ENCODE results near the gene COASY. TPM values are rescaled to one million over a fixed set of nuclear protein-coding genes. Genes with fewer than 3 reads are reported as not detected.
A peak's percentile ranks its signal among the peaks of the same experiment; 100 is the strongest.
"Not testable (repeated sequence)": the region's sequence is repeated elsewhere in the genome, so short reads cannot be mapped to it uniquely, and the experiment has no call there.

COASY gene
- total RNA-seq, 1 experiment from 2014 or later = 138 TPM

DNA sequence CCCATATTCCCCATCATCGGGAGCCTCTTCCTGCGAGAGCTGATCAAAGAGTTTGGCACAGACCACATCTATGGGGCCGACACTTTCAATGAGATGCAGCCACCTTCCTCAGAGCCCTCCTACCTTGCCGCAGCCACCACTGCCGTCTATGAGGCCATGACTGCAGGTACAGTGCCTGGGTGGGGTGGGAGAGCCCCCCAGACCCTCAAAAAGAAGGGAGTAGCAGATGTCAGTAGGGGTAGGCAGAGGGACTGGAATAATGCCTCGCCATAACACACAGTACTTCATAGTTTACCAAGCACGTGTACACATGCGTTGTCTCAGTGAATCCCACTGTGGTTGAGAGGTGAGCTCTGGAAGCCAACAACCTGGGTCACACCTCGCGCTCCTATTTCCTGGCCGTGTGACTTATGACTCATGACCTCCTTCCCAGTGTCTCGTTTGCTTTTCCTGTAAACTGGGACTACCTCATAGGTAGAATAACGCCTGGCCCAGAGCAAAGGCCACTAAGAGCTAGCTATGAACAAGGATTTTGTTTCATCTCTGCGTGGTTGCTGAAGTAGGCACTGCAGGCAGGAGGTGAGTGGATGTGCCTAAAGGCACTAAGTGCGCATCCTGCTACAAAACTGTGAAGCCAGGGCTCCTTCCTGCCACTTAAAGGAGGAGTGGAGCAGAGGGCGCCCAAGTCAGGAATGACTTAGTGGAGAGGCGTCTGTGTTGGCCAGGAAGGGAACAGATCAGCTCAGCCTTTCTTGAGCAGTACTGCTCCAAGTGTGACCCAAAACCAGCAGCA, 20.7 kb upstream of the COASY start:
- Histone ChIP-seq H3K36me3 (ENCODE audit: control insufficient read depth, insufficient read depth, low read length) (peaks cover 1% of the 10 kb centered on the region; the same call in 1 of the 2 replicates), H3K4me3 (ENCODE audit: low read depth, low read length) (no peak overlapping the region), H3K4me1 (peaks cover 27% of the 10 kb centered on the region), H3K27me3 (replicated peaks; ENCODE audit: control insufficient read depth, insufficient read depth, low read length) (no peaks in the 10 kb centered on the region), H3K9me3 (no peaks in the 10 kb centered on the region)
- TF ChIP-seq, protein P1, sequence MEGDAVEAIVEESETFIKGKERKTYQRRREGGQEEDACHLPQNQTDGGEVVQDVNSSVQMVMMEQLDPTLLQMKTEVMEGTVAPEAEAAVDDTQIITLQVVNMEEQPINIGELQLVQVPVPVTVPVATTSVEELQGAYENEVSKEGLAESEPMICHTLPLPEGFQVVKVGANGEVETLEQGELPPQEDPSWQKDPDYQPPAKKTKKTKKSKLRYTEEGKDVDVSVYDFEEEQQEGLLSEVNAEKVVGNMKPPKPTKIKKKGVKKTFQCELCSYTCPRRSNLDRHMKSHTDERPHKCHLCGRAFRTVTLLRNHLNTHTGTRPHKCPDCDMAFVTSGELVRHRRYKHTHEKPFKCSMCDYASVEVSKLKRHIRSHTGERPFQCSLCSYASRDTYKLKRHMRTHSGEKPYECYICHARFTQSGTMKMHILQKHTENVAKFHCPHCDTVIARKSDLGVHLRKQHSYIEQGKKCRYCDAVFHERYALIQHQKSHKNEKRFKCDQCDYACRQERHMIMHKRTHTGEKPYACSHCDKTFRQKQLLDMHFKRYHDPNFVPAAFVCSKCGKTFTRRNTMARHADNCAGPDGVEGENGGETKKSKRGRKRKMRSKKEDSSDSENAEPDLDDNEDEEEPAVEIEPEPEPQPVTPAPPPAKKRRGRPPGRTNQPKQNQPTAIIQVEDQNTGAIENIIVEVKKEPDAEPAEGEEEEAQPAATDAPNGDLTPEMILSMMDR (IDR thresholded peaks at IDR 0.05; ENCODE audit: insufficient read depth in 1 of 2, low read depth in 1 of 2, low read length in 1 of 2, severe bottlenecking in 1 of 2, unreplicated experiment in 1 of 2) = no peak
- peak in 1 of 2 experiments; percentile 73 for DNase-seq
- peak overlapping the region; percentile 45 for H3K4me3 Mint-ChIP-seq (ENCODE audit: unreplicated experiment)
- intact Hi-C loops (cut with micrococcal nuclease; ENCODE audit: unreplicated experiment) = no loop called here
- no peaks in the 10 kb centered on the region for H3K27me3 Mint-ChIP-seq (ENCODE audit: insufficient read depth, unreplicated experiment)
- no peaks in the 10 kb centered on the region for H3K9me3 Mint-ChIP-seq (ENCODE audit: unreplicated experiment)
- BruUV-seq (replicated peaks) = no TSS peak
- peaks cover 14% of the 10 kb centered on the region for H3K4me1 Mint-ChIP-seq (ENCODE audit: low read depth, unreplicated experiment)
- H3K27ac Mint-ChIP-seq (ENCODE audit: unreplicated experiment) = peak overlapping the region; percentile 74
- peaks cover 46% of the 10 kb centered on the region for H3K36me3 Mint-ChIP-seq (ENCODE audit: insufficient read depth, unreplicated experiment)
- ChIA-PET POLR2A (interaction anchor here (0.6 to 1.0 kb wide), 3 partner anchors 9 to 21 kb away, joined by 3 to 5 read pairs (median 3); no protein-coding TSS in a partner anchor), CTCF (interaction anchor here (0.6 to 2.0 kb wide), 7 partner anchors 13 to 1474 kb away, joined by 3 to 9 read pairs (median 5); partner anchors contain the start of gene PSMC3IP)

DNA sequence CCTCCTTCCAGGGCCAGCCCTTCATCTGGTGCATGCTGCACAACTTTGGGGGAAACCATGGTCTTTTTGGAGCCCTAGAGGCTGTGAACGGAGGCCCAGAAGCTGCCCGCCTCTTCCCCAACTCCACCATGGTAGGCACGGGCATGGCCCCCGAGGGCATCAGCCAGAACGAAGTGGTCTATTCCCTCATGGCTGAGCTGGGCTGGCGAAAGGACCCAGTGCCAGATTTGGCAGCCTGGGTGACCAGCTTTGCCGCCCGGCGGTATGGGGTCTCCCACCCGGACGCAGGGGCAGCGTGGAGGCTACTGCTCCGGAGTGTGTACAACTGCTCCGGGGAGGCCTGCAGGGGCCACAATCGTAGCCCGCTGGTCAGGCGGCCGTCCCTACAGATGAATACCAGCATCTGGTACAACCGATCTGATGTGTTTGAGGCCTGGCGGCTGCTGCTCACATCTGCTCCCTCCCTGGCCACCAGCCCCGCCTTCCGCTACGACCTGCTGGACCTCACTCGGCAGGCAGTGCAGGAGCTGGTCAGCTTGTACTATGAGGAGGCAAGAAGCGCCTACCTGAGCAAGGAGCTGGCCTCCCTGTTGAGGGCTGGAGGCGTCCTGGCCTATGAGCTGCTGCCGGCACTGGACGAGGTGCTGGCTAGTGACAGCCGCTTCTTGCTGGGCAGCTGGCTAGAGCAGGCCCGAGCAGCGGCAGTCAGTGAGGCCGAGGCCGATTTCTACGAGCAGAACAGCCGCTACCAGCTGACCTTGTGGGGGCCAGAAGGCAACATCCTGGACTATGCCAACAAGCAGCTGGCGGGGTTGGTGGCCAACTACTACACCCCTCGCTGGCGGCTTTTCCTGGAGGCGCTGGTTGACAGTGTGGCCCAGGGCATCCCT, 18.5 kb upstream of the COASY start:
- ChIA-PET CTCF (no interaction called here), POLR2A (interaction anchor here (0.8 kb wide), 1 partner anchor 12 kb away, joined by 4 read pairs; no protein-coding TSS in a partner anchor)
- BruUV-seq (replicated peaks) = no TSS peak
- no peak overlapping the region for H3K4me3 ChIP-seq (ENCODE audit: low read depth, low read length)
- H3K27ac Mint-ChIP-seq (ENCODE audit: unreplicated experiment) = peak overlapping the region; percentile 45
- no peaks in the 10 kb centered on the region for H3K27me3 Mint-ChIP-seq (ENCODE audit: insufficient read depth, unreplicated experiment)
- H3K4me1 Mint-ChIP-seq (ENCODE audit: low read depth, unreplicated experiment) = peaks cover 14% of the 10 kb centered on the region
- H3K36me3 ChIP-seq (ENCODE audit: control insufficient read depth, insufficient read depth, low read length) = peaks cover 1% of the 10 kb centered on the region; the same call in 1 of the 2 replicates
- peaks cover 20% of the 10 kb centered on the region for H3K4me1 ChIP-seq
- H3K9me3 ChIP-seq = no peaks in the 10 kb centered on the region
- intact Hi-C loops (cut with micrococcal nuclease; ENCODE audit: unreplicated experiment) = no loop called here
- peaks cover 68% of the 10 kb centered on the region for H3K36me3 Mint-ChIP-seq (ENCODE audit: insufficient read depth, unreplicated experiment)
- no peaks in the 10 kb centered on the region for H3K27me3 ChIP-seq (replicated peaks; ENCODE audit: control insufficient read depth, insufficient read depth, low read length)
- H3K9me3 Mint-ChIP-seq (ENCODE audit: unreplicated experiment) = no peaks in the 10 kb centered on the region
- TF ChIP-seq, protein P1 (IDR thresholded peaks at IDR 0.05; ENCODE audit: insufficient read depth in 1 of 2, low read depth in 1 of 2, low read length in 1 of 2, severe bottlenecking in 1 of 2, unreplicated experiment in 1 of 2) = no peak
- DNase-seq = no peak
- no peak overlapping the region for H3K4me3 Mint-ChIP-seq (ENCODE audit: unreplicated experiment)

DNA sequence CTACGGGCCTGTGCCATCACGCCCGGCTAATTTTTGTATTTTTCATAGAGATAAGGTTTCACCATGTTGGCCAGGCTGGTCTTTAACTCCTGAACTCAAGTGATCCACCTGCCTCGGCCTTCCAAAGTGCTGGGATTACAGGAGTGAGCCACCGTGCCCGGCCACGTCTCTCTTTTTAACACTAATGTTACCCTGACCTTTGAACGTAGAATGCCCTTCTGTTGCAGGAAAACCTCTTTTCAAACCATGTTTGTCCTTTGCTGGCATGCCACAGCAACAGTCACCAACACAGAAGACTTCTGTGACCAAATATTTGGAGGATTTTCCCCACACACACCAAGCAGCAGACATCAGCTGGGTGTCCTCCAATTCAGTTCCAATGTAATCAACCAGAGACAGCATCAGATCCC, 17.1 kb upstream of the COASY start:
- intact Hi-C loops (cut with micrococcal nuclease; ENCODE audit: unreplicated experiment) = no loop called here
- ChIA-PET CTCF (no interaction called here), POLR2A (interaction anchor here (1.3 kb wide), 2 partner anchors 8 to 9 kb away, joined by 3 to 4 read pairs; partner anchors contain the start of gene NAGLU)
- H3K9me3 ChIP-seq = no peaks in the 10 kb centered on the region
- TF ChIP-seq, protein P1 (IDR thresholded peaks at IDR 0.05; ENCODE audit: insufficient read depth in 1 of 2, low read depth in 1 of 2, low read length in 1 of 2, severe bottlenecking in 1 of 2, unreplicated experiment in 1 of 2) = no peak
- Mint-ChIP-seq H3K4me1 (ENCODE audit: low read depth, unreplicated experiment) (peaks cover 14% of the 10 kb centered on the region), H3K27ac (ENCODE audit: unreplicated experiment) (peak overlapping the region; percentile 45), H3K9me3 (ENCODE audit: unreplicated experiment) (no peaks in the 10 kb centered on the region), H3K36me3 (ENCODE audit: insufficient read depth, unreplicated experiment) (peaks cover 68% of the 10 kb centered on the region), H3K27me3 (ENCODE audit: insufficient read depth, unreplicated experiment) (no peaks in the 10 kb centered on the region), H3K4me3 (ENCODE audit: unreplicated experiment) (no peak overlapping the region)
- no TSS peak for BruUV-seq (replicated peaks)
- H3K4me1 ChIP-seq = peaks cover 20% of the 10 kb centered on the region
- H3K36me3 ChIP-seq (ENCODE audit: control insufficient read depth, insufficient read depth, low read length) = peaks cover 1% of the 10 kb centered on the region; the same call in 1 of the 2 replicates
- H3K27me3 ChIP-seq (replicated peaks; ENCODE audit: control insufficient read depth, insufficient read depth, low read length) = no peaks in the 10 kb centered on the region
- no peak for DNase-seq
- H3K4me3 ChIP-seq (ENCODE audit: low read depth, low read length) = no peak overlapping the region

DNA sequence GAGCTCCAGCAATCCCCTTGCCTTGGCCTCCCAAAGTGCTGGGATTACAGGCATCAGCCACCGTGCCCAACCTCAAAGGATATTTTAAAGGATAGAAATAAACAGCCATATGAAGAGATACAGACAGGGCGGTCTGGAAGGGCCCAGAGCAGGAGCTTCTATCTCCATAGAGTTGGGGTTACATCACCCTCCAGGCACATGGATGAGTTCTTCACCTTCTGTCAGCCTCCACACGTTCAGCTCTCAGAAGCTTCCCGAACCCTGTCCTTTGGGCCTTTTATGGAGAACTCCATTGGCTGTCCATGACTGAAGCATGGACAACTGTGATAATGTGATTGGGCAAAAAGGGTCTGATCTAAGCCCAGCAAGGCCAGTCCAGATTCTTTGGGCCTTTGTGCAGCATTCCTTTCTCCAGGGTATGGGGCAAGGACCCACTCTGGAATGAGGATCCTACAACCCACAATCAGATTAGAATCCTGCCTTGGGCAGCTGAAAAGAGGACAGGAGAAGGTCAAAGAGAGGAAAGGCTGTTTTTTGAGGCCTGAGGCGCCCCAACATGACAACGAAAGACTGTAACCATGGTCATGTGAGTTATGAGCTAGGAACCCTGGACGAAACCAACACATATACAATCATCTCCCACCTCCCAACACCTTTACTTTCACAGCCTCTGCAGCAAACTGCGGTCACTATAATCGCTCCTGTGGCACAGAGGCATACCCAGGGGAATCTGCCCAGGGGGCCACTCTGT, 16.0 kb upstream of the COASY start:
- H3K36me3 ChIP-seq (ENCODE audit: control insufficient read depth, insufficient read depth, low read length); H3K4me1 Mint-ChIP-seq (ENCODE audit: low read depth, unreplicated experiment); H3K9me3 ChIP-seq; CTCF ChIA-PET; H3K4me3 Mint-ChIP-seq (ENCODE audit: unreplicated experiment); H3K27me3 Mint-ChIP-seq (ENCODE audit: insufficient read depth, unreplicated experiment); H3K27me3 ChIP-seq (replicated peaks; ENCODE audit: control insufficient read depth, insufficient read depth, low read length); BruUV-seq (replicated peaks); intact Hi-C loops (cut with micrococcal nuclease; ENCODE audit: unreplicated experiment); DNase-seq; H3K9me3 Mint-ChIP-seq (ENCODE audit: unreplicated experiment); H3K4me3 ChIP-seq (ENCODE audit: low read depth, low read length): not testable (repeated sequence)
- Mint-ChIP-seq H3K36me3 (ENCODE audit: insufficient read depth, unreplicated experiment) (peaks cover 62% of the 10 kb centered on the region), H3K27ac (ENCODE audit: unreplicated experiment) (peak overlapping the region; percentile 45)
- POLR2A ChIA-PET = interaction anchor here (1.3 kb wide), 2 partner anchors 8 to 10 kb away, joined by 3 to 4 read pairs; partner anchors contain the start of gene NAGLU
- peaks cover 16% of the 10 kb centered on the region for H3K4me1 ChIP-seq

All from Caco-2 (cell line).